AML-193 (cell line): Measurements from ENCODE around the gene PCNX2.

ENCODE experiments used
- DNase-seq, 2 experiments: peaks; one replicate each; lab custom pipeline; 2025; lab: John Stamatoyannopoulos, UW

The PCNX2 gene

GRCh38 chr1:232983817-232984567, 311.5 kb downstream of the PCNX2 start:
- no peak for DNase-seq

DNA sequence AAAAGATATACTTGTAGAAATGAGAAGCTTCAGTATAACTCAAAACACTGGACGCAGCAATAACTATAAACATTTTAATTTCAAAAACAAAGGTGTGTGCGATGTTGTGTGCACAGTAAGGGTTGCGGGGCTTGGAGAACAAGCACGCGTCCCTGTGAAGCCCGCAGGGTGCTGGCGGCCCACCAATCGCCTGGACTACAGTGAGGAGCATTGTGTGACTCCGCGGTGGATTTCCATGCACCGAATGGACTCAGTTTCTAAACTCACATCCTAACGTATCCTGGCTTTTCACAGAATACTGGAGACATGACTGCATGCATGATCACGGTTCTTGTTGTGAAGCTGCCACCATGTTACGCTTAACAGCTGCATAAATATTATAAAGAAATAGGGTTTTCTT, 312.1 kb downstream of the PCNX2 start:
- DNase-seq, result no peak

- DNase-seq, result no peak
These were observed 313.1 kb downstream of the PCNX2 start for GRCh38 chr1:232982238-232982944.

DNA sequence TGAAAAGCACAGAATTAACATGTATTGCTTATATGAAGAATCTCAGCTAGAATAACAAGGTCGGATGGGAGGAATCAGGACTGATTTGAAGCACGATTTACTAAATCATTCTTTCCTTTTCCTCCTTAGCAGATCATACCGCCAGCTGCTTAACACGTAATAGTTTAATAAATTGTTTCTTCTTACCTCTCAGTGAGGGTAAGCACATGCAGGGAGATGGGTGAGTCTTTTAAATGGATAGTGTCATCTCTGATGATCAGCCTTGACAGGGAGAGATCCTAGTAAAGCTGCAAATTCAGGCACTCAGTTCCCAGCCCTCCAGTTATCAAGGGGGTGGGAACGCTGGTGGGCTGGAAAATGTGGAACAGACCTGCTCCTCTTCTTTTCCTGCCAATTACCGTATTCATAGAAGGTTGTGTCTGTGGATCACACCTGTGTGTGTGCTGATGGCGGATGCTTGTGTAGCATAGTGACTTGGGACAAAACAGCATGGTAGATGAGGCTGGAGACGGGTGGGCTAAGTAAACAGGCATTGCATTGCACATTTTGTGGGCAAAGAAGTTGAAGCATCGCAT, 314.5 kb downstream of the PCNX2 start:
- no peak for DNase-seq

- no peak for DNase-seq
These were observed 315.1 kb downstream of the PCNX2 start for GRCh38 chr1:232980355-232980978.

- DNase-seq, result no peak
These were observed 316.0 kb downstream of the PCNX2 start for GRCh38 chr1:232979558-232979957.

- DNase-seq, result no peak
These were observed 316.7 kb downstream of the PCNX2 start for GRCh38 chr1:232978815-232979214.

- DNase-seq, result no peak
These were observed 317.4 kb downstream of the PCNX2 start for GRCh38 chr1:232978091-232978634.

- DNase-seq, result no peak
These were observed 320.6 kb downstream of the PCNX2 start for GRCh38 chr1:232974971-232975370.

DNA sequence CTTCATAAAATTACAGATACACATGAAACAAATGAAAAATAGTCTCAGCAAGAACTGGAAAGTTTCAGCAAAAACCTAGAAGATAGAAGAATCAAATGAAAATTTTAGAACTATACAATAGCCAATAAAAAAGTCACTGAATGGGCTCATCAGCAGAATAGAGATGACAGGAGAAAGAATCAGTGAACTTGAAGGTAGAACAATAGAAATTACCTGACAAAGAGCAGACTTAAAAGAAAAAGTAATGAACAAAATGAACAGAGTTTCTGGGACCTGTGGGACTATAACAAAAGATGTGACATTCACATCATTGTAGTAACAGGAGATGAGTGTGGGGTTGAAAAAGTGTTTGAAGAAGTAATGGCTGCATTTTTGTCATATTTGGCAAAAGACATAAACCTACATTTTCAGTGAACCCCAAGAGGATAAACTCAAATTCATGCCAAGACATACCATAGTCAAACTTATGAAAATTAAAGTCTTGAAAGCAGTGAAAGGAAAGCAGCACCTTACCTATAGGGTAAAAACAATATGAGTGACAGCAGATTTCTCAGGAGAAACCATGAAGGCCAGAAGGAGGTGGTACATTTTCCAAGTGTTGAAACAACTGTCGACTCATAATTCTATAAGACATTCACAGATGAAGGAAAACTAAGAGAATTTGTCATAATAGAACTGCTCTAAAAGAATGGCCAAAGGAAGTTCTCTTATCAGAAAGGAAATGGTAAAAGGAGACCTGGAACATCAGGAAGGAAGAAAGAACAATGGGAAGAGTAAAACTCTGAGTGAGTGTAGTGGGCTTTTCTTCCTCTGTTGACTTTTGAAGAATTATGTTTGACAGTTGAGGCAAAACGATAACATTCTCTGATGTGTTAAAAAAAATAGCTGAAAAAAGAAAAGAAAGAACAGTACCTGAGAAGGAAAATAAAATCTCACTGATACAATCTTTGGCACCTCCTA, 321.6 kb downstream of the PCNX2 start:
- no peak for DNase-seq

- DNase-seq, result no peak
These were observed 325.0 kb downstream of the PCNX2 start for GRCh38 chr1:232970508-232970907.

- no peak for DNase-seq
These were observed 325.7 kb downstream of the PCNX2 start for GRCh38 chr1:232969799-232970198.

- peak; percentile 26 to 51 for DNase-seq
These were observed 326.6 kb downstream of the PCNX2 start for GRCh38 chr1:232968965-232969364.

- DNase-seq, result no peak
These were observed 327.1 kb downstream of the PCNX2 start for GRCh38 chr1:232968391-232968790.

GRCh38 chr1:232966663-232967062, 328.9 kb downstream of the PCNX2 start:
- no peak for DNase-seq

DNA sequence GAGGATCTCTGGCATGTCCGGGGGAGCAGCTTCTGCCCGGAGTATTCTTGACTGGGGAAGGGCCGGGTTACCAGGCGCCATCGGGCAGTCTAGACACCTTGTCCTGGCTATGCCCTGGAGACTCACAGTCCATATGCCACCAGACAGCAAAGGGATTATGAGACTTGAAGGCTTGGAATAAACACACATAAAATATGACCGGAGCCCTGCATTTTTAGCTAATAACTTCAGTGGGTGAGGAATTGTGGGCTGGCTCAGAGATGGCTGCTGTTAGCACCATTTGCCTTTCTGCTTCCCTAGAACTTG, 329.7 kb downstream of the PCNX2 start:
- DNase-seq, result no peak

DNA sequence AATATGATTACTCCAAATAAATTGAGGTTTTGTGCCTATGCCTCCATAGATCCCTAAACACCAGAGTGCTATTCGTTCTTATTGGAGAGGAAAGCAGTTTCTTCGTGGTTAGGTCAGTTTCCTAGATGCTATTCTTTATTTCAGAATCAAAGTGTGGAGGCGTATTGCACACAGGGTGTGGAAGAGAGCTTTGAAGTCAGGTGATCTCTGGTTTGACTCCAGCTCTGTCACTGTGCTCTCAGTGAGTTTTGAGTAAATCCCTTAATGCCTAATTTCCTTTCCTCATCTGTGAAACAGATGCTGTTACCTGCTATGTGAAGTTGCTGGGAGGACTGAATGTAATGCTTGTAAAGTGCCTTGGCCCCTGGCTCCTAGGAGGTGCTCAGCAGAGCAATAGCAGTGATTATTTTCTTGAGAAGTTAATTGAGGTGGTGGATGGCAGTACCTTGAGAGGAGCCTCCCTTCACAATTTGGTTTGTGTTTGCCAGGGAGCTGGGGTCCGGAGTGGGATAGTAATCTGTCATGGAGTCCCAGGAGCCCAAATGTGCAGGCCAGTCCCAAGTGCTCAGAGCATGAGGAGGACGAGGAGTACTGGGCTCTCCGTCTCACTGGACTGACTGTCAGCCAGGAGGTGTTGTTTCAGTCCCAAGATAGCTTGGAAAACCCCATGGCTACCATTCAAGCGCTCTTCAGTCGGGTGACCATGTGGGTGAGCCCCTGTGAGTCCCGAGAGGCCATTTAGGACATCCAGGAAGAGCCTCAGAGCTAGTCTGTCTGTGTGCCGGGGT, 330.2 kb downstream of the PCNX2 start:
- no peak for DNase-seq

- DNase-seq, result no peak
These were observed 330.9 kb downstream of the PCNX2 start for GRCh38 chr1:232964601-232965000.

GRCh38 chr1:232962761-232963745, 332.5 kb downstream of the PCNX2 start:
- peak; percentile 56 to 57 for DNase-seq
